ENCODE data around the gene KCNH1. TPM values are rescaled to one million over a fixed set of nuclear protein-coding genes. Genes with fewer than 3 reads are reported as not detected.

Gene KCNH1, protein sequence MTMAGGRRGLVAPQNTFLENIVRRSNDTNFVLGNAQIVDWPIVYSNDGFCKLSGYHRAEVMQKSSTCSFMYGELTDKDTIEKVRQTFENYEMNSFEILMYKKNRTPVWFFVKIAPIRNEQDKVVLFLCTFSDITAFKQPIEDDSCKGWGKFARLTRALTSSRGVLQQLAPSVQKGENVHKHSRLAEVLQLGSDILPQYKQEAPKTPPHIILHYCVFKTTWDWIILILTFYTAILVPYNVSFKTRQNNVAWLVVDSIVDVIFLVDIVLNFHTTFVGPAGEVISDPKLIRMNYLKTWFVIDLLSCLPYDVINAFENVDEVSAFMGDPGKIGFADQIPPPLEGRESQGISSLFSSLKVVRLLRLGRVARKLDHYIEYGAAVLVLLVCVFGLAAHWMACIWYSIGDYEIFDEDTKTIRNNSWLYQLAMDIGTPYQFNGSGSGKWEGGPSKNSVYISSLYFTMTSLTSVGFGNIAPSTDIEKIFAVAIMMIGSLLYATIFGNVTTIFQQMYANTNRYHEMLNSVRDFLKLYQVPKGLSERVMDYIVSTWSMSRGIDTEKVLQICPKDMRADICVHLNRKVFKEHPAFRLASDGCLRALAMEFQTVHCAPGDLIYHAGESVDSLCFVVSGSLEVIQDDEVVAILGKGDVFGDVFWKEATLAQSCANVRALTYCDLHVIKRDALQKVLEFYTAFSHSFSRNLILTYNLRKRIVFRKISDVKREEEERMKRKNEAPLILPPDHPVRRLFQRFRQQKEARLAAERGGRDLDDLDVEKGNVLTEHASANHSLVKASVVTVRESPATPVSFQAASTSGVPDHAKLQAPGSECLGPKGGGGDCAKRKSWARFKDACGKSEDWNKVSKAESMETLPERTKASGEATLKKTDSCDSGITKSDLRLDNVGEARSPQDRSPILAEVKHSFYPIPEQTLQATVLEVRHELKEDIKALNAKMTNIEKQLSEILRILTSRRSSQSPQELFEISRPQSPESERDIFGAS
- total RNA-seq = not detected
- long read RNA-seq = 0 reads

DNA sequence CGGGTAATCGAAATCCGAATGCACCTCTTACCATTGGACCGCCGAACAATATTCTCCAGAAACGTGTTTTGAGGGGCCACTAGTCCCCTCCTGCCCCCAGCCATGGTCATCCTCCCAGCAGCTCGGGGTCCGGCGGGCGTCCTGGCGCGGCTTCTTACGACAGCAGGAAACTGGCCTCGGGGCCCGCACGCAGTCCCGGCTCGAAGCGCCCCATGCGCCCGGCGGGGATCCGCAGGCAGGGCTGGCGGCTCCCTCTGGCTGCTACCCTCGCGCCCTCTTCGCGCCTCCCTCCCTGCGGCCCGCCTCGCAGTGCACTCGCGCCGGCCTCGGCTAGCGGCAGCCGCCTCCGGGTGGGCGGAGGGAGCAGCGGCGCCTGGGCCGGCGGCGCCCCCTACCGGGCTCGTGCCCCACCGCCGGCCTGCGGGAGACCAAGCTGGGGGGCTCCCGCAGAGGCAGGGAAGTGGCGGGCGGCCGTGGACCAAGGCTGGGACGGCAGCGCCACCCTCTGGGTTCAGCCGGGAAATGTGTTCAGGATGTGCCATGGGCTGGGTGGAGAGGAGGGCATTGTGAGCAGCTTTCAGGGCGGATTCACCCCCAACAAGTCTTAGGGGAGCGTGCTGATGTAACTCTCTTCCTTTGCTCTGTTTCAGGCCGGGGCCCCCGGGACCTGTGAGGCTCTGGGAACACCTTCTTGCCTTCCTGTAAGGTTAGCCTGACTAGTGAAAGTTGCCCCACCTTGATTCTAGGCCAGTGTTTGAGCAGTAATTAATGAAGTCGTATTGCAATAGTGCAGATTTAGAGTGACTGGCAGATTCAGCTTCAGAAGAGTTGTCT is at the start of gene KCNH1:
KCNH1 (minus strand) TSS at position 313 of the 834 bp plus-strand sequence; CDS start at position 110, 203 bp downstream.
- intact Hi-C loops (cut with micrococcal nuclease) = no loop called here
- peak; percentile 67 for DNase-seq
- Histone ChIP-seq H3K4me3 (peak within 1 kb of the TSS; percentile 64), H3K4me1 (peaks cover 18% of the 10 kb centered on the region), H3K27me3 (ENCODE audit: low read depth) (peaks cover 89% of the 10 kb centered on the region), H3K36me3 (no peaks in the 10 kb centered on the region), H3K27ac (replicated peaks) (no peak within 1 kb of the TSS), H3K9me3 (replicated peaks) (no peaks in the 10 kb centered on the region)
- TF ChIP-seq, protein P1, sequence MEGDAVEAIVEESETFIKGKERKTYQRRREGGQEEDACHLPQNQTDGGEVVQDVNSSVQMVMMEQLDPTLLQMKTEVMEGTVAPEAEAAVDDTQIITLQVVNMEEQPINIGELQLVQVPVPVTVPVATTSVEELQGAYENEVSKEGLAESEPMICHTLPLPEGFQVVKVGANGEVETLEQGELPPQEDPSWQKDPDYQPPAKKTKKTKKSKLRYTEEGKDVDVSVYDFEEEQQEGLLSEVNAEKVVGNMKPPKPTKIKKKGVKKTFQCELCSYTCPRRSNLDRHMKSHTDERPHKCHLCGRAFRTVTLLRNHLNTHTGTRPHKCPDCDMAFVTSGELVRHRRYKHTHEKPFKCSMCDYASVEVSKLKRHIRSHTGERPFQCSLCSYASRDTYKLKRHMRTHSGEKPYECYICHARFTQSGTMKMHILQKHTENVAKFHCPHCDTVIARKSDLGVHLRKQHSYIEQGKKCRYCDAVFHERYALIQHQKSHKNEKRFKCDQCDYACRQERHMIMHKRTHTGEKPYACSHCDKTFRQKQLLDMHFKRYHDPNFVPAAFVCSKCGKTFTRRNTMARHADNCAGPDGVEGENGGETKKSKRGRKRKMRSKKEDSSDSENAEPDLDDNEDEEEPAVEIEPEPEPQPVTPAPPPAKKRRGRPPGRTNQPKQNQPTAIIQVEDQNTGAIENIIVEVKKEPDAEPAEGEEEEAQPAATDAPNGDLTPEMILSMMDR (IDR thresholded peaks at IDR 0.05; ENCODE audit: borderline replicate concordance) = peak; percentile 91

DNA sequence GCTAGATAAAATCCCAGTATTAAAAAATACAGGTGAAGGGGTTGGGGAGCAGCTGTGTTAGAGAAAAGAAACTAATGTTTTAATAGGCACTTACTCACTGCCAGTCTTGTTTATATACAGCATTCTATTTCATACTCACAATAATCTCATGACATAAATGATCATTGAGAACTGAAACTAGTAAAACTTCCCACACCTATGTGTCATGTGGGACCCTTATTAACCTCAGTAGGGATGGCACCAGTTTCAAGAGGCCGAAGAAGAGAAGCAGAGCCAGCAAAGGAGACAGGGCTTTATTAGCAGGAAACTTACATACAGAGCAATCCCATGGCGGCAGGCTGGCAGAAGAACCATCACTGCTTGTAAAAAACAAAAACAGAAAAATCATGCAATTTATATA is 48.8 kb upstream of the KCNH1 start:
- H3K4me3 ChIP-seq = no peak overlapping the region
- TF ChIP-seq, protein P1 (IDR thresholded peaks at IDR 0.05; ENCODE audit: borderline replicate concordance) = no peak
- H3K27me3 ChIP-seq (ENCODE audit: low read depth) = peaks cover 39% of the 10 kb centered on the region
- no peak overlapping the region for H3K27ac ChIP-seq (replicated peaks)
- no peak for DNase-seq
- H3K9me3 ChIP-seq (replicated peaks) = no peaks in the 10 kb centered on the region
- intact Hi-C loops (cut with micrococcal nuclease) = no loop called here
- no peaks in the 10 kb centered on the region for H3K36me3 ChIP-seq
- no peaks in the 10 kb centered on the region for H3K4me1 ChIP-seq

DNA sequence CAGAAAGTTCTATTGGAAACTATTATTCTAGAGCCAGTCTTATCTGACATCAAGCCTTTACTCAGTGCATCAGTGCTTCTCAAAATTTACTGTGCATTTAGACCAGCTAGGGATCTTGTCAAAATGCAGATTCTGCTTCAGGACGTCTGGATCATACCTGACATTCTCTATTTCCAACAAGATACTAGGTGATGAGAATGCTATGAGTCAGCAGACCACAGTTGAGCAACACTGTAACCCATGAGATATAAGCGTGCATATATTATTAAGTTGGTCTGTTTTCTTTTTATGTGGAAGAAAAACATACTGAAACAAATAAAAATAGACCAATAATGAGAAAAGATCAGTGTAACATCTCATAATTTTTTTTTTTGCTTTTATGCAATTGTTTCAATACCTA is 40.4 kb upstream of the KCNH1 start:
- intact Hi-C loops (cut with micrococcal nuclease) = no loop called here
- Histone ChIP-seq H3K27ac (replicated peaks) (no peak overlapping the region), H3K36me3 (no peaks in the 10 kb centered on the region), H3K4me1 (no peaks in the 10 kb centered on the region), H3K4me3 (no peak overlapping the region), H3K27me3 (ENCODE audit: low read depth) (peaks cover 7% of the 10 kb centered on the region), H3K9me3 (replicated peaks) (peaks cover 46% of the 10 kb centered on the region)
- TF ChIP-seq, protein P1 (IDR thresholded peaks at IDR 0.05; ENCODE audit: borderline replicate concordance) = no peak
- DNase-seq = no peak

DNA sequence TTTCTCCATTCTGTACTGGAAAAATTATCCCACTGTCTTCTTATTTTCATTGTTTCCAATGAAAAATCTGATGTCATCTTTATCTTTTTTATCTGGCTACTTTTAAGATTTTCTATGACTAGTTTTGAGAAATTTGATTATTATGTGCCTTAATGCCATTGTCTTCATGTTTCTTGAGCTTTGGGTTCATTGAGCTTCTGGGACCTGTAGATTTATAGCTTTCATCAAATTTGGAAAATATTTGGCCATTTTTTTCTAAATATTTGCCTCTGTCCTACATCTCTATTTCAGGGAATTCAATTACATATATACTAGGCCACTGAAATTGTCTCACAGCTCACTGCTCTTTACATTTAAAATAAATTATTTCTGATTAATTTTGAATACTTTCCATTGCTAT is 38.7 kb upstream of the KCNH1 start:
- intact Hi-C loops (cut with micrococcal nuclease) = no loop called here
- H3K4me3 ChIP-seq = no peak overlapping the region
- H3K27ac ChIP-seq (replicated peaks) = no peak overlapping the region
- TF ChIP-seq, protein P1 (IDR thresholded peaks at IDR 0.05; ENCODE audit: borderline replicate concordance) = no peak
- H3K27me3 ChIP-seq (ENCODE audit: low read depth) = no peaks in the 10 kb centered on the region
- DNase-seq = no peak
- no peaks in the 10 kb centered on the region for H3K36me3 ChIP-seq
- H3K4me1 ChIP-seq = no peaks in the 10 kb centered on the region
- H3K9me3 ChIP-seq (replicated peaks) = peaks cover 57% of the 10 kb centered on the region

DNA sequence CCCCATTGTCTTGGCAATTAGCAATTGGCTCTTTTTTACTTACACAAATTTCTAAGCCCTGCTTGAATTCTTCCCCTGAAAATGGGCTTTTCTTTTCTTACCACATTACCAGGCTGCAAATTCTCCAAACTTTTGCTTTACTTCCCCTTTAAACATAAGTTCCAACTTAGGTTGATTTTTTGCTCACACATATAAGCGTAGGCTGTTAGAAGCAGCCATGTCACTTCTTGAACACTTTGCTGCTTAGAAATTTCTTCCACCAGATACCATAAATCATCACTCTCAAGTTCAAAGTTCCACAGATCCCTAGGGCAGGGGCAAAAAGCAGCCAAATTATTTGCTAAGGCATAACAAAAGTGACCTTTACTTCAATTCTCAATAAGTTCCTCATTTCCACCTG is 35.4 kb upstream of the KCNH1 start:
- H3K27me3 ChIP-seq (ENCODE audit: low read depth) = peaks cover 1% of the 10 kb centered on the region
- no peak overlapping the region for H3K4me3 ChIP-seq
- intact Hi-C loops (cut with micrococcal nuclease) = no loop called here
- TF ChIP-seq, protein P1 (IDR thresholded peaks at IDR 0.05; ENCODE audit: borderline replicate concordance) = no peak
- H3K36me3 ChIP-seq = no peaks in the 10 kb centered on the region
- DNase-seq = no peak
- H3K9me3 ChIP-seq (replicated peaks) = peaks cover 57% of the 10 kb centered on the region
- no peak overlapping the region for H3K27ac ChIP-seq (replicated peaks)
- H3K4me1 ChIP-seq = no peaks in the 10 kb centered on the region

All from left ventricle myocardium inferior (tissue), 1 donor.